Lower leg skin (tissue), 3 donors: ENCODE data around the gene TCF7L2.

Experiments
- POLR2A ChIP-seq, 2 donors: fragments of 450-650 bp; IDR thresholded peaks; one replicate each; pipeline ENCODE4 v1.6.1; 2016 to 2017; ENCODE audit warnings: antibody characterized with exemption in 2 of 2, mild to moderate bottlenecking in 1 of 2, moderate library complexity in 1 of 2
- TF ChIP-seq, protein P1 (sequence below), 3 donors: fragments of 450-650 bp; IDR thresholded peaks; one replicate each; pipeline ENCODE4 v1.5.1; 2016; ENCODE audit warnings: antibody characterized with exemption in 3 of 3, mild to moderate bottlenecking in 3 of 3, moderate library complexity in 2 of 3

DNA sequence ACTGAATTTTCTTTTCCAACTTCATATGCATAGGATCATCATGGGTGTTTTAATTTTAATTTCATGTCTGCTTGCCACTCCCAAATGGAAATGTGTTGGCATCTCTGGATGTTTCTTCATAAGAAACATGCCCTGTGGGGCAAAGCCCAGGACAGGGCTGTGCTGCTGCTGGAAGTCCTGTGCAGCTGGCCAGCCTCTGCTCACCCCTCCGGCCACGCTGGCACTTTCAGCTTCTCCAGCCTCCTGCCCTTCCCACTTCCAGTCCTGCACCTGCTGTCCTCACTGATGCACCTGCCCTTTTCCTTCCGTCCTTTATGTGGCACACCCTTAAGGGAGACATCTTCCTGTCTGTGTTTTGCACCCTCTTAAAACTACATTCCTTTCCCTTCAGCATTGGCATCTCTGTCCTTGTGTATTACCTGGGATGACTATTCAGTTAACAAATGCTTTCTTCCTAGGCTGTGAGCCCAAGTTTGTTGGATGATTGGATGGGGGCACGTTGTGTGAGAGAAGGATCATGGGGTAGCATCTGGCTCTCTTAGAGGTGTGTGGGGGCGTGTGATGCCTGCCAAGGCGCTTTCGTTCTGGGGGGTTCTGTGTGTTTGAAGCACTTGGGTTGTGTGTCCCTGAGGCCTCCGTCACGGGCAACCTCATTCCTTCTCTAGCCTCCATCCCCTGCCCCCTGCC lies 56.8 kb downstream of the TCF7L2 start:
- TF ChIP-seq POLR2A (IDR thresholded peaks at IDR 0.05) = no peak
- TF ChIP-seq, protein P1, sequence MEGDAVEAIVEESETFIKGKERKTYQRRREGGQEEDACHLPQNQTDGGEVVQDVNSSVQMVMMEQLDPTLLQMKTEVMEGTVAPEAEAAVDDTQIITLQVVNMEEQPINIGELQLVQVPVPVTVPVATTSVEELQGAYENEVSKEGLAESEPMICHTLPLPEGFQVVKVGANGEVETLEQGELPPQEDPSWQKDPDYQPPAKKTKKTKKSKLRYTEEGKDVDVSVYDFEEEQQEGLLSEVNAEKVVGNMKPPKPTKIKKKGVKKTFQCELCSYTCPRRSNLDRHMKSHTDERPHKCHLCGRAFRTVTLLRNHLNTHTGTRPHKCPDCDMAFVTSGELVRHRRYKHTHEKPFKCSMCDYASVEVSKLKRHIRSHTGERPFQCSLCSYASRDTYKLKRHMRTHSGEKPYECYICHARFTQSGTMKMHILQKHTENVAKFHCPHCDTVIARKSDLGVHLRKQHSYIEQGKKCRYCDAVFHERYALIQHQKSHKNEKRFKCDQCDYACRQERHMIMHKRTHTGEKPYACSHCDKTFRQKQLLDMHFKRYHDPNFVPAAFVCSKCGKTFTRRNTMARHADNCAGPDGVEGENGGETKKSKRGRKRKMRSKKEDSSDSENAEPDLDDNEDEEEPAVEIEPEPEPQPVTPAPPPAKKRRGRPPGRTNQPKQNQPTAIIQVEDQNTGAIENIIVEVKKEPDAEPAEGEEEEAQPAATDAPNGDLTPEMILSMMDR (IDR thresholded peaks at IDR 0.05) = no peak
